B cell (primary cell): ENCODE data around the gene CLDND2. TPM values are rescaled to one million over a fixed set of nuclear protein-coding genes. Genes with fewer than 3 reads are reported as not detected.

Experiments used
- ATAC-seq: fragments of 200-7000 bp; cut with Tn5 transposase; one replicate; pipeline ENCODE4 v1.10.0; 2021; ENCODE audit warnings: low read depth, mild to moderate bottlenecking, moderate number of reproducible peaks, moderate library complexity
- CTCF ChIA-PET: fragments of 350-600 bp; sonication (Branson Sonifier 250); formaldehyde crosslinking; loops from one replicate; lab custom pipeline; 2021; ENCODE audit warnings: antibody characterized with exemption, inconsistent platforms; lab: Charles Lee
- POLR2A ChIA-PET: fragments of 350-600 bp; sonication (Branson Sonifier 250); formaldehyde crosslinking; loops from one replicate; lab custom pipeline; 2021; ENCODE audit warnings: antibody characterized with exemption; lab: Charles Lee
- DNase-seq: peaks from one replicate; pipeline ENCODE4 v3.0.0; 2013
- H2AFZ ChIP-seq: 2 replicates; pipeline ENCODE4 v1.6.1; 2012; ENCODE audit warnings: mild to moderate bottlenecking, low read depth, low read length; ENCODE audit not compliant: insufficient read depth, poor library complexity, severe bottlenecking
- H3K27ac ChIP-seq, 2 donors: 1 replicate in 1 of 2; 2 replicates in 1 of 2; pipeline ENCODE4 v1.5.1; 2012 to 2013; ENCODE audit warnings: low read length in 2 of 2, mild to moderate bottlenecking in 2 of 2, moderate library complexity in 1 of 2
- H3K27me3 ChIP-seq, 4 experiments: fragments of 200-600 bp in 1 of 4; sonication (generic) in 1 of 4; replicated peaks in 1 of 4; 1 replicate in 2 of 4; 2 replicates in 2 of 4; pipeline versions ENCODE4 v1.6.1 to v1.7.0; 2013 to 2016; ENCODE audit warnings: low read length in 3 of 4, mild to moderate bottlenecking in 2 of 4, mixed read lengths in 1 of 4, moderate library complexity in 1 of 4; ENCODE audit not compliant: insufficient read depth in 4 of 4, control insufficient read depth in 3 of 4; ENCODE audit errors: control extremely low read depth in 1 of 4
- H3K36me3 ChIP-seq, 2 experiments: replicated peaks in 1 of 2; 1 replicate in 1 of 2; 2 replicates in 1 of 2; pipeline versions ENCODE4 v1.6.1 to v1.7.1; 2013; ENCODE audit warnings: low read length in 1 of 2; ENCODE audit not compliant: insufficient read depth in 2 of 2, control insufficient read depth in 1 of 2; ENCODE audit errors: control extremely low read depth in 1 of 2, extremely low read depth in 1 of 2
- H3K4me1 ChIP-seq, 2 donors: fragments of 200-600 bp in 1 of 2; sonication (generic) in 1 of 2; 1 replicate in 1 of 2; 2 replicates in 1 of 2; pipeline versions ENCODE4 v1.5.1 to v1.6.1; 2013 to 2017; ENCODE audit warnings: low read length in 2 of 2; ENCODE audit not compliant: control insufficient read depth in 2 of 2, insufficient read depth in 2 of 2
- H3K4me2 ChIP-seq: replicated peaks from 2 replicates; pipeline ENCODE3; 2012; ENCODE audit warnings: mild to moderate bottlenecking, low read depth, low read length; ENCODE audit not compliant: poor library complexity, severe bottlenecking
- H3K4me3 ChIP-seq, 5 experiments: fragments of 200-600 bp in 1 of 5; sonication (generic) in 1 of 5; 1 replicate in 3 of 5; 2 replicates in 2 of 5; pipeline versions ENCODE4 v1.5.1 to v1.7.0; 2011 to 2016; ENCODE audit warnings: low read length in 4 of 5, mild to moderate bottlenecking in 4 of 5, low read depth in 2 of 5, control low read depth in 1 of 5, moderate library complexity in 1 of 5; ENCODE audit not compliant: insufficient read depth in 1 of 5; ENCODE audit errors: control extremely low read depth in 1 of 5, extremely low read depth in 1 of 5
- H3K79me2 ChIP-seq: fragments of 200-600 bp; sonication (generic); one replicate; pipeline ENCODE4 v1.6.0; 2016; ENCODE audit warnings: low read length; ENCODE audit not compliant: control insufficient read depth, insufficient read depth
- H3K9ac ChIP-seq: fragments of 200-600 bp; sonication (generic); 2 replicates; pipeline ENCODE4 v1.6.1; 2017; ENCODE audit warnings: mild to moderate bottlenecking, low read length, moderate library complexity
- H3K9me3 ChIP-seq, 3 donors: one replicate each; pipeline versions ENCODE4 v1.6.1 to v1.7.1; 2013; ENCODE audit warnings: low read length in 2 of 3; ENCODE audit not compliant: control insufficient read depth in 2 of 3, insufficient read depth in 1 of 3; ENCODE audit errors: control extremely low read depth in 1 of 3
- H4K20me1 ChIP-seq: 2 replicates; pipeline ENCODE4 v1.6.0; 2012; ENCODE audit warnings: mild to moderate bottlenecking, low read length; ENCODE audit not compliant: insufficient read depth, control insufficient read depth, poor library complexity, severe bottlenecking
- H3K27ac Mint-ChIP-seq: one replicate; pipeline ENCODE4 v1.8.0; 2021; ENCODE audit warnings: mixed read lengths
- H3K27me3 Mint-ChIP-seq: one replicate; pipeline ENCODE4 v1.8.0; 2021; ENCODE audit warnings: mixed read lengths
- H3K4me1 Mint-ChIP-seq: one replicate; pipeline ENCODE4 v1.8.0; 2021; ENCODE audit warnings: mixed read lengths
- H3K4me3 Mint-ChIP-seq: one replicate; pipeline ENCODE4 v1.8.0; 2021; ENCODE audit warnings: mixed read lengths
- H3K9me3 Mint-ChIP-seq: one replicate; pipeline ENCODE4 v1.8.0; 2022; ENCODE audit warnings: mixed read lengths; ENCODE audit not compliant: insufficient read depth
- EZH2 ChIP-seq: IDR thresholded peaks from 2 replicates; pipeline ENCODE4 v1.6.1; 2012; ENCODE audit warnings: borderline replicate concordance, low read depth, mild to moderate bottlenecking, moderate library complexity, low read length; ENCODE audit not compliant: insufficient read depth, poor library complexity, severe bottlenecking
- WGBS: methylation state at CpG from one replicate; pipeline ENCODE4 v1.1.5; 2013; ENCODE audit warnings: missing lambda C conversion rate; ENCODE audit not compliant: insufficient coverage; 5-methylcytosine and 5-hydroxymethylcytosine counted together
- intact Hi-C: fragments of 100-400 bp; cut with micrococcal nuclease; formaldehyde crosslinking; loops from one replicate; pipeline ENCODE4 v1.10.0; 2022
- polyA plus RNA-seq: library from polyadenylated mRNA; depleted of rRNA; stranded (reverse); fragments of >200 nt; gene quantifications from 2 replicates; pipeline ENCODE4 v1.2.3, GENCODE V29; 2012
- total RNA-seq, 2 donors: library from RNA; stranded (reverse); fragments of 120-200 nt in 1 of 2; gene quantifications; 1 replicate in 1 of 2; 2 replicates in 1 of 2; pipeline versions ENCODE4 v1.2.3 to v1.2.4, GENCODE V29; 2013 to 2022
- TF ChIP-seq, protein P1 (sequence below): fragments of 200-600 bp; IDR thresholded peaks from one replicate; pipeline ENCODE4 v1.8.0; 2022; ENCODE audit warnings: antibody characterized with exemption, mild to moderate bottlenecking

CLDND2 gene
- total and polyA plus RNA-seq, 2 donors (not counting 1 experiment from before 2014, with no cell fraction given) = 1.9 TPM; not detected in 1

DNA sequence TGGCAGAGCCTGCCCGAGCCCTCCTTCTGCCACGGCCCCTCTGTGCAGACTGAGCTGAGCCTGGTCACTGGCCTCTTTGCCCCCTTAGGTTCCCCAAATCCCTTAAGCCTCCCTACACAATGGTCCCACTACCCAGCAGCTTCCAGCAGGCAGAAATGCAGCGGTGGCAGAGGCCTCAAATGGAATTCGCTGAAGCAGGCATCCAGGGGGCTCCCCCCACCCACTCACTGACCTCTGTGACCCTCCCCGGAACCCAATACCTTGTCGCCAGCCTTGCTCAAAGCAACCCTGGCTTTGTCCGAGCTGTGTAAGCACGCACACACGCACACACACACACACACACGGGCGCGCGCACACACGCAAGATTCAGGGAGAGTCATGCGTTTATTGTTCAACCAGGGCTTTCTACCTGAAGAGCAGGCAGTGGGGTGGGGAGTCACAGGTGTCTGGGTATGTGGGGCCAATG, 19.2 kb upstream of the CLDND2 start, which contains the start of gene LIM2:
Gene LIM2, minus strand, starts transcription at position 51 of the 466 bp plus-strand sequence. CDS start 531 bp downstream, outside the sequence.
- intact Hi-C loops = no loop called here
- WGBS = 83% methylated on average over 10 of the region's 15 CpGs
- no peaks in the 10 kb centered on the region for H3K36me3 ChIP-seq
- H3K27me3 ChIP-seq = peaks cover 0 to 4% (median 0%) of the 10 kb centered on the region in 4 experiments
- no peak within 1 kb of the TSS for H2AFZ ChIP-seq
- H3K4me1 ChIP-seq = peaks cover 8 to 11% of the 10 kb centered on the region in 2 donors
- H3K27ac ChIP-seq = no peak within 1 kb of the TSS
- no peaks in the 10 kb centered on the region for H3K9me3 ChIP-seq
- H3K9ac ChIP-seq = no peak within 1 kb of the TSS
- no peaks in the 10 kb centered on the region for H4K20me1 ChIP-seq
- no peaks in the 10 kb centered on the region for H3K27me3 Mint-ChIP-seq
- TF ChIP-seq EZH2 = no peak
- TF ChIP-seq, protein P1, sequence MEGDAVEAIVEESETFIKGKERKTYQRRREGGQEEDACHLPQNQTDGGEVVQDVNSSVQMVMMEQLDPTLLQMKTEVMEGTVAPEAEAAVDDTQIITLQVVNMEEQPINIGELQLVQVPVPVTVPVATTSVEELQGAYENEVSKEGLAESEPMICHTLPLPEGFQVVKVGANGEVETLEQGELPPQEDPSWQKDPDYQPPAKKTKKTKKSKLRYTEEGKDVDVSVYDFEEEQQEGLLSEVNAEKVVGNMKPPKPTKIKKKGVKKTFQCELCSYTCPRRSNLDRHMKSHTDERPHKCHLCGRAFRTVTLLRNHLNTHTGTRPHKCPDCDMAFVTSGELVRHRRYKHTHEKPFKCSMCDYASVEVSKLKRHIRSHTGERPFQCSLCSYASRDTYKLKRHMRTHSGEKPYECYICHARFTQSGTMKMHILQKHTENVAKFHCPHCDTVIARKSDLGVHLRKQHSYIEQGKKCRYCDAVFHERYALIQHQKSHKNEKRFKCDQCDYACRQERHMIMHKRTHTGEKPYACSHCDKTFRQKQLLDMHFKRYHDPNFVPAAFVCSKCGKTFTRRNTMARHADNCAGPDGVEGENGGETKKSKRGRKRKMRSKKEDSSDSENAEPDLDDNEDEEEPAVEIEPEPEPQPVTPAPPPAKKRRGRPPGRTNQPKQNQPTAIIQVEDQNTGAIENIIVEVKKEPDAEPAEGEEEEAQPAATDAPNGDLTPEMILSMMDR = no peak
- DNase-seq (no peak), ATAC-seq (no peak)
- H3K4me1 Mint-ChIP-seq = peaks cover 7% of the 10 kb centered on the region
- no peaks in the 10 kb centered on the region for H3K79me2 ChIP-seq
- H3K9me3 Mint-ChIP-seq = no peaks in the 10 kb centered on the region
- H3K4me2 ChIP-seq = no peak within 1 kb of the TSS
- ChIA-PET POLR2A (interaction anchor here (0.9 kb wide), 1 partner anchor 20 kb away, joined by 3 read pairs; no protein-coding TSS in a partner anchor), CTCF (interaction anchor here (0.6 kb wide), 1 partner anchor 72 kb away, joined by 3 read pairs; no protein-coding TSS in a partner anchor)
- H3K4me3 ChIP-seq = no peak within 1 kb of the TSS
- no peak within 1 kb of the TSS for H3K4me3 Mint-ChIP-seq
- H3K27ac Mint-ChIP-seq = peak within 1 kb of the TSS; percentile 24

DNA sequence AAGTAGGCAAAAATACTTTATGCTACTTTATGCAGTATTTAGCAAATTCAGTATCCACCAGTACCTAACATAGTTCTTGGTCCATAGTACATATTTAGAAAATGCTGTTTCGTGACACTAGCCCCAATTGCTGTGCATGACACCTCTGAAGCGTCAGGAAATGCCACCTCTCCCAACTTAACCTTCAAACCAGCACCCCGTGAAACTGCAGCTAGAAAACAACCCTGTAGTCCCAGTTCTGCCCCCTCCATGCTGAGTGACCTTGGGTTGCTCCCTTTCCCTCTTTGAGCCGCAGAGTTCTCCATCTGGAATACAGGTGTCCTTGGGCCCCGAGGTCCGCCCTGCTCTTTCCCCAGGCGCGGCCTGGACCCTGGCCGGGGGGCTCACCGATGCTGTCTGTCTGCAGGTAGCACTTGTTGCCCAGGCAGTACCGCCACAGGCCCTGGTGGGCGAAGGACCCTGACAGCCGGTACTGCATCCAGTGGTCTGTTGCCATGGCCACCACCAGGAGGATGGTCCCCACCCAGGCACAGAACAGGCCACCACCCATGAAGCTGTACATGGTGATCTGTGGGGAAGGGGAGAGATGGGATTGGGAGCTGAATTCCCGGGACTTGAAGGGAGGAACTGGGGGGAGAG, 18.2 kb upstream of the CLDND2 start:
- no peak overlapping the region for H3K27ac ChIP-seq

More for the DNA sequence above, 18.2 kb upstream of the CLDND2 start:
- 95% methylated on average over 14 of the region's 14 CpGs for WGBS
- no peak for ATAC-seq
- no peak for DNase-seq
- Histone ChIP-seq H4K20me1 (no peaks in the 10 kb centered on the region), H3K79me2 (no peaks in the 10 kb centered on the region), H3K4me1 (peaks cover 8 to 11% of the 10 kb centered on the region in 2 donors), H3K9ac (no peak overlapping the region), H3K9me3 (peaks cover 0 to under 1% (median 0%) of the 10 kb centered on the region in 3 donors), H3K36me3 (no peaks in the 10 kb centered on the region), H3K4me2 (no peak overlapping the region), H3K4me3 (no peak overlapping the region), H3K27me3 (peaks cover 0 to 4% (median 0%) of the 10 kb centered on the region in 4 experiments), H2AFZ (no peak overlapping the region)
- H3K4me3 Mint-ChIP-seq = no peak overlapping the region
- no peaks in the 10 kb centered on the region for H3K27me3 Mint-ChIP-seq
- no peaks in the 10 kb centered on the region for H3K9me3 Mint-ChIP-seq
- intact Hi-C loops = no loop called here
- TF ChIP-seq, protein P1 = no peak
- no peak for TF ChIP-seq EZH2
- peaks cover 7% of the 10 kb centered on the region for H3K4me1 Mint-ChIP-seq
- POLR2A ChIA-PET = no interaction called here
- H3K27ac Mint-ChIP-seq = no peak overlapping the region
- CTCF ChIA-PET = interaction anchor here (0.6 kb wide), 1 partner anchor 71 kb away, joined by 3 read pairs; no protein-coding TSS in a partner anchor
